CD14-positive monocyte (primary cell): Measurements from ENCODE around the gene CDH22. TPM values are rescaled to one million over a fixed set of nuclear protein-coding genes. Genes with fewer than 3 reads are reported as not detected.

Experiments used
- DNase-seq, 3 donors: peaks; one replicate each; pipeline ENCODE4 v3.0.0-alpha.2; 2011 to 2022
- H2AFZ ChIP-seq: 2 replicates; pipeline ENCODE4 v1.6.0; 2012; ENCODE audit warnings: mild to moderate bottlenecking, low read depth, low read length, inconsistent platforms; ENCODE audit not compliant: insufficient read depth, poor library complexity, severe bottlenecking
- H3K27ac ChIP-seq, 2 donors: 1 replicate in 1 of 2; 2 replicates in 1 of 2; pipeline ENCODE4 v1.5.1; 2012 to 2013; ENCODE audit warnings: low read length in 2 of 2, control low read depth in 1 of 2, inconsistent platforms in 1 of 2, low read depth in 1 of 2, mild to moderate bottlenecking in 1 of 2
- H3K27me3 ChIP-seq, 2 donors: one replicate each; pipeline versions ENCODE4 v1.6.0 to v1.6.1; 2011 to 2013; ENCODE audit warnings: low read length in 2 of 2; ENCODE audit not compliant: control insufficient read depth in 2 of 2, insufficient read depth in 2 of 2
- H3K36me3 ChIP-seq, 2 donors: replicated peaks in 1 of 2; 1 replicate in 1 of 2; 2 replicates in 1 of 2; pipeline versions ENCODE4 v1.5.1 to v1.6.1; 2012 to 2013; ENCODE audit warnings: low read length in 2 of 2, control low read depth in 1 of 2, inconsistent platforms in 1 of 2, mild to moderate bottlenecking in 1 of 2; ENCODE audit not compliant: insufficient read depth in 2 of 2, control insufficient read depth in 1 of 2
- H3K4me1 ChIP-seq, 2 donors: 1 replicate in 1 of 2; 2 replicates in 1 of 2; pipeline versions ENCODE4 v1.5.1 to v1.6.1; 2012 to 2013; ENCODE audit warnings: low read length in 2 of 2, control low read depth in 1 of 2, inconsistent platforms in 1 of 2, mild to moderate bottlenecking in 1 of 2, moderate library complexity in 1 of 2; ENCODE audit not compliant: insufficient read depth in 2 of 2, control insufficient read depth in 1 of 2
- H3K4me2 ChIP-seq: replicated peaks from 2 replicates; pipeline ENCODE3; 2012; ENCODE audit warnings: low read length, moderate library complexity, mild to moderate bottlenecking; ENCODE audit not compliant: poor library complexity, severe bottlenecking; ENCODE audit errors: extremely low read depth
- H3K4me3 ChIP-seq, 3 experiments: fragments of 200-600 bp in 1 of 3; sonication (generic) in 1 of 3; replicated peaks in 1 of 3; 1 replicate in 2 of 3; 2 replicates in 1 of 3; pipeline ENCODE4 v1.5.1; 2011 to 2013; ENCODE audit warnings: low read length in 3 of 3, mild to moderate bottlenecking in 3 of 3, control low read depth in 2 of 3, low read depth in 2 of 3, inconsistent platforms in 1 of 3, moderate library complexity in 1 of 3
- H3K79me2 ChIP-seq: 2 replicates; pipeline ENCODE4 v1.6.0; 2012; ENCODE audit warnings: mild to moderate bottlenecking, control low read depth, inconsistent platforms, low read length, moderate library complexity; ENCODE audit not compliant: insufficient read depth
- H3K9ac ChIP-seq: 2 replicates; pipeline ENCODE4 v1.6.0; 2017; ENCODE audit warnings: low read length, mild to moderate bottlenecking; ENCODE audit not compliant: insufficient read depth, poor library complexity, severe bottlenecking
- H3K9me3 ChIP-seq, 2 donors: replicated peaks in 1 of 2; 1 replicate in 1 of 2; 2 replicates in 1 of 2; pipeline versions ENCODE4 v1.5.1 to v1.6.1; 2012 to 2013; ENCODE audit warnings: low read length in 2 of 2, control low read depth in 1 of 2; ENCODE audit not compliant: control insufficient read depth in 1 of 2, insufficient read depth in 1 of 2
- H4K20me1 ChIP-seq: 2 replicates; pipeline ENCODE4 v1.6.0; 2012; ENCODE audit warnings: mild to moderate bottlenecking, low read length, control low read depth, moderate library complexity; ENCODE audit not compliant: insufficient read depth
- H3K27ac Mint-ChIP-seq, 7 donors: one replicate each; pipeline ENCODE4 v1.8.0; 2020; ENCODE audit warnings: mild to moderate bottlenecking in 7 of 7, mixed read lengths in 7 of 7, moderate library complexity in 6 of 7, inconsistent platforms in 2 of 7
- H3K27me3 Mint-ChIP-seq, 3 donors: one replicate each; pipeline ENCODE4 v1.8.0; 2021 to 2022; ENCODE audit warnings: low read depth in 3 of 3, mild to moderate bottlenecking in 3 of 3, mixed read lengths in 3 of 3, moderate library complexity in 3 of 3, inconsistent platforms in 1 of 3
- H3K36me3 Mint-ChIP-seq, 2 donors: one replicate each; pipeline ENCODE4 v1.8.0; 2020; ENCODE audit warnings: mixed read lengths in 2 of 2, inconsistent platforms in 1 of 2, mild to moderate bottlenecking in 1 of 2
- H3K4me1 Mint-ChIP-seq: one replicate; pipeline ENCODE4 v1.8.0; 2020; ENCODE audit warnings: mild to moderate bottlenecking, mixed read lengths
- H3K4me3 Mint-ChIP-seq, 2 donors: one replicate each; pipeline ENCODE4 v1.8.0; 2020; ENCODE audit warnings: mild to moderate bottlenecking in 2 of 2, mixed read lengths in 2 of 2, moderate library complexity in 1 of 2
- H3K9me3 Mint-ChIP-seq, 7 donors: one replicate each; pipeline ENCODE4 v1.8.0; 2020 to 2022; ENCODE audit warnings: mixed read lengths in 7 of 7, mild to moderate bottlenecking in 6 of 7, moderate library complexity in 6 of 7, inconsistent platforms in 2 of 7
- CTCF ChIP-seq: fragments of 200-600 bp; IDR thresholded peaks from one replicate; pipeline ENCODE4 v1.8.0; 2022; ENCODE audit warnings: antibody characterized with exemption, mild to moderate bottlenecking
- WGBS: methylation state at CpG from one replicate; pipeline ENCODE4 v1.1.5; 2013; ENCODE audit warnings: missing lambda C conversion rate; ENCODE audit not compliant: insufficient coverage; 5-methylcytosine and 5-hydroxymethylcytosine counted together
- intact Hi-C, 2 donors: fragments of 100-400 bp; cut with micrococcal nuclease; formaldehyde crosslinking; loops; one replicate each; pipeline versions ENCODE4 v1.15.0 to v1.15.1; 2023
- polyA plus RNA-seq, 3 donors: library from polyadenylated mRNA; depleted of rRNA in 1 of 3; unstranded in 2 of 3; stranded (reverse) in 1 of 3; fragments of 300-500 nt in 2 of 3; fragments of >200 nt in 1 of 3; fragmentation: Illumina TruSeq in 2 of 3; gene quantifications; 1 replicate in 2 of 3; 2 replicates in 1 of 3; pipeline ENCODE4 v1.2.3, GENCODE V29; 2012 to 2021

Gene CDH22
- polyA plus RNA-seq, 3 donors: not detected

- H3K36me3 Mint-ChIP-seq: no peaks in the 10 kb centered on the region
- peaks cover 6 to 14% (median 9%) of the 10 kb centered on the region in 3 donors for H3K27me3 Mint-ChIP-seq
- no CpG with 5 or more reads among the region's 1 CpG for WGBS
- Histone ChIP-seq H3K9ac (no peak overlapping the region), H3K9me3 (no peaks in the 10 kb centered on the region), H4K20me1 (no peaks in the 10 kb centered on the region), H3K27me3 (no peaks in the 10 kb centered on the region), H3K36me3 (no peaks in the 10 kb centered on the region), H3K79me2 (no peaks in the 10 kb centered on the region), H3K4me1 (no peaks in the 10 kb centered on the region), H3K27ac (no peak overlapping the region), H3K4me2 (no peak overlapping the region), H3K4me3 (no peak overlapping the region), H2AFZ (no peak overlapping the region)
- DNase-seq: no peak
- no peaks in the 10 kb centered on the region for H3K4me1 Mint-ChIP-seq
- no peak overlapping the region for H3K27ac Mint-ChIP-seq
- intact Hi-C loops: loop anchor here in 1 of 2 donors (5.0 kb wide), 1 partner anchor 193 kb away; no protein-coding TSS in a partner anchor
- no peak overlapping the region for H3K4me3 Mint-ChIP-seq
- no peaks in the 10 kb centered on the region for H3K9me3 Mint-ChIP-seq
- no peak for TF ChIP-seq CTCF
Measured at GRCh38 chr20:46325789-46326188, 17.5 kb upstream of the CDH22 start.

DNA sequence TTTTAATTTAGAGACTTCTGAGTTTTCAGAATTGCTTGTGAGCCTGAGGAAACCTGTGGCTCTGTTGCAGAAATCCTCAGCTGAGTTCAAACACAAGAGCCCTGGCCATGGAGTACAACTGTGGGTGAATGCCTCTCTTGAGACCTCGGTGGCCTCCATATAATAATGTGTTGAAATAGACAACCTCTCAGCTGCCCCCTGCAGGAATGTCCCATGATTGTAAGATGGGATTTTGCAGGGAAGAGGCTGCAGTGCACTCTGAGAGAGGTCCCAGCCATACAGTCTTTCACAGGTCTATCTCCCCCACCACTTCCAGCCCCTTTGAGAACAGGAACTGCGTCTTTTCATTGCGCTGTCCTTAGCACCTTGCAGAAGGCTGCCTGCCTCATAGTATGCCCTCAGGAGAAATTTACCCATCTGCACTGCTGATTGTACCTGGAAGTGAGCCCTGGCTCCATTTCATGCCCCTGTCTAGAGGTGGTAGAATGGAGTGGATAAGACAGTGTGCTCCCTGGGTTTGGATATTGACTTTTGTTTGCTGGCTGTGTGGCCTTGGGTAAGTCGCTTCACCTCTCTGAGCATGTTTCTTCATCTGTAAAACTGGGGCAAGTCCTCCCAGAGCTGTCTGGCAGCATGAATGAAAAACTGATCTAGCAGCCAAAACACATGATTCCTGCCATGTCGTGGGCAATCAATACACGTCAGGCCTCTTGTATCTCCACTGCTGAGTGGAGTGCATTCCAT is 16.8 kb upstream of the CDH22 start:
- Histone ChIP-seq H3K36me3 (no peaks in the 10 kb centered on the region), H3K9ac (no peak overlapping the region), H3K4me3 (no peak overlapping the region), H3K4me1 (no peaks in the 10 kb centered on the region), H3K79me2 (no peaks in the 10 kb centered on the region), H3K9me3 (no peaks in the 10 kb centered on the region), H3K4me2 (no peak overlapping the region), H2AFZ (no peak overlapping the region), H3K27ac (no peak overlapping the region), H4K20me1 (no peaks in the 10 kb centered on the region), H3K27me3 (no peaks in the 10 kb centered on the region)
- intact Hi-C loops: loop anchor here in 1 of 2 donors (5.0 kb wide), 1 partner anchor 193 kb away; no protein-coding TSS in a partner anchor
- Mint-ChIP-seq H3K27ac (peak overlapping the region in 1 of 7 donors; percentile 58), H3K4me3 (no peak overlapping the region), H3K9me3 (no peaks in the 10 kb centered on the region), H3K27me3 (peaks cover 7 to 15% (median 10%) of the 10 kb centered on the region in 3 donors), H3K4me1 (no peaks in the 10 kb centered on the region), H3K36me3 (no peaks in the 10 kb centered on the region)
- TF ChIP-seq CTCF: peak; percentile 41
- peak in 1 of 3 donors; percentile 22 for DNase-seq
- WGBS: 84% methylated on average over 5 of the region's 6 CpGs
